HG02678 (cell line): ENCODE results near the gene TBC1D2.
A peak's percentile ranks its signal among the peaks of the same experiment; 100 is the strongest.
"Not testable (repeated sequence)": the region's sequence is repeated elsewhere in the genome, so short reads cannot be mapped to it uniquely, and the experiment has no call there.

Experiments
- ATAC-seq: cut with Tn5 transposase; IDR thresholded peaks from one replicate; pipeline ENCODE4 v1.9.1; 2021; ENCODE audit warnings: mild to moderate bottlenecking, moderate library complexity; ENCODE audit not compliant: unreplicated experiment

Gene TBC1D2, protein sequence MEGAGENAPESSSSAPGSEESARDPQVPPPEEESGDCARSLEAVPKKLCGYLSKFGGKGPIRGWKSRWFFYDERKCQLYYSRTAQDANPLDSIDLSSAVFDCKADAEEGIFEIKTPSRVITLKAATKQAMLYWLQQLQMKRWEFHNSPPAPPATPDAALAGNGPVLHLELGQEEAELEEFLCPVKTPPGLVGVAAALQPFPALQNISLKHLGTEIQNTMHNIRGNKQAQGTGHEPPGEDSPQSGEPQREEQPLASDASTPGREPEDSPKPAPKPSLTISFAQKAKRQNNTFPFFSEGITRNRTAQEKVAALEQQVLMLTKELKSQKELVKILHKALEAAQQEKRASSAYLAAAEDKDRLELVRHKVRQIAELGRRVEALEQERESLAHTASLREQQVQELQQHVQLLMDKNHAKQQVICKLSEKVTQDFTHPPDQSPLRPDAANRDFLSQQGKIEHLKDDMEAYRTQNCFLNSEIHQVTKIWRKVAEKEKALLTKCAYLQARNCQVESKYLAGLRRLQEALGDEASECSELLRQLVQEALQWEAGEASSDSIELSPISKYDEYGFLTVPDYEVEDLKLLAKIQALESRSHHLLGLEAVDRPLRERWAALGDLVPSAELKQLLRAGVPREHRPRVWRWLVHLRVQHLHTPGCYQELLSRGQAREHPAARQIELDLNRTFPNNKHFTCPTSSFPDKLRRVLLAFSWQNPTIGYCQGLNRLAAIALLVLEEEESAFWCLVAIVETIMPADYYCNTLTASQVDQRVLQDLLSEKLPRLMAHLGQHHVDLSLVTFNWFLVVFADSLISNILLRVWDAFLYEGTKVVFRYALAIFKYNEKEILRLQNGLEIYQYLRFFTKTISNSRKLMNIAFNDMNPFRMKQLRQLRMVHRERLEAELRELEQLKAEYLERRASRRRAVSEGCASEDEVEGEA

DNA sequence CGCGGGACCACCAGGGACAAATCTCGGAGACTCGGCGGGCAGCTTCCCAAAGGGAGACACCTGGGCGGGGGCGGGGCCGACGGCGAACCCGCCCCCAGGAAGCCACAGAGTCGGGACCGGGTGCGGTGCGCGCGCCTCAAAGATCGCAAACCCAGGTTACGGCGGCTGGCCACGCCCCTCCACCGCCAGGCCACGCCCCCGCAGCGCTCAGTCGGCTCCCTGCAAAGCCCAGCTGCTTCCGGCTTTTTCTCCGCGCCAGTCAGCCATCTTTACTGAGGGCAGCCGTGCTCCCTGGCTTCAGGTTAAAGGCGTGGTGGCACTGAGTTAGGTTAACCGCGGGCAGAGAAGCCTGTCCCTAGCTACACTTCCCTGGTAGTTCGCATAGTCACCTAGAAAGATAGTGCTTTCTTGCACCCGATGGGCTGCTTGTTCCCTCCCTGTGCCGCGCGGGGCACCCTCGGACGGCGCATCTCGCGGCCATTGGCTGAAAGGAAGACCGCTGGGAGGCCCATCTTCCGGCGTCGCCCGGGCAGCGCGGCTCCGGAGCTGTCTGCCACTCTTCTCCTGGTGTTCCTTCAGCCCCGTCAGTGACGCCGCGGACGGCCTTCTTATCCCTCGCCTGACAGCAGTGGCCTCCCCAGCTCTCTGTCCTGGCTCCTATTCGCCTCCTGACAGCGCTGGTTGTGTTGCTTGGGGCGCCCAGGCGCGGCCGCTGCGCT, at the start of gene TBC1D2:
TSS of gene TBC1D2 (minus strand) at position 72 of the 719 bp plus-strand sequence. CDS start 108 bp downstream, outside the sequence.
- ATAC-seq = peak; percentile 90

DNA sequence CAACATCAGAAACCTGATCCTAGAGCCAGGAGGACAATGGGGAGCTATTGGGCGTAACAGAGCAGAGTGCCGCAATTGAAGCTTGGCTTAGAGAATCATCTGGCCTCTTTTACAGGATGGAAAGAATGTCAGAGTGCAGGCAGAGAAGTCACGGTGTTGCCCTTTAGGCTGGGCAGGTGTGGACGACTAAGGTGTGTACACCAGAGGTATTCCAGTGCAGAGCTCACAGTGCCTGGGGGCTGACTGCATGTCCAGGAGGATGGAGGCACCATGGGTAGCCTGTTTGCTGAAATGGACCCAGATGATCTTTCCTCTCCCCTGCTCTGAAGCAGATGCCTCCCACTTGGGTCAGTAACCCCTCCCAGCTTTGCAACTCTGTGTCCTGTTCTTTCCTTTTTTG, 48.9 kb upstream of the TBC1D2 start:
- no peak for ATAC-seq

DNA sequence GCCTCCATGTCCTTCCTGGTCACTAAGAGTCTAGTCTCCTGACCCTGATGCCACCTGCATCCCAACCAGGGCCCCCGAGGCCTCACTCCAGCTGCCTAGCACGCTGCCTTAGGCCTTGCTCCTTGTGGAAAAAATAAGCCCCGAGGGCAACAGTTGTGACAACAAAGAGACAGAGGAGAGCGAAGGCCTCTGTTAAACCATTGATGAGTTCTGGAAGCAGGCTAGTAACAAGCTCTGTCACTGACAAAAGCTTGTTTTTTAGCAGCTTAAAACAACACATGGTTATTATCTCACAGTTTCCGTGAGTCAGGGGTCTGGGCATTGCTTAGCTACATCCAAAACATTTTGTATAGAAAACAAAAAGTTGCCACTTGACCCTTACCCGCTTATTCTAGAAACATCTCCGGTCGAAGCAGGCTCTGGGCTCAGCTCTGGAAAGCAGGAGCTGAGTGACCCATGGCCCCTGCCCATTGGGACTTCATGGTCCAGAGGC, 48.2 kb upstream of the TBC1D2 start:
- no peak for ATAC-seq

DNA sequence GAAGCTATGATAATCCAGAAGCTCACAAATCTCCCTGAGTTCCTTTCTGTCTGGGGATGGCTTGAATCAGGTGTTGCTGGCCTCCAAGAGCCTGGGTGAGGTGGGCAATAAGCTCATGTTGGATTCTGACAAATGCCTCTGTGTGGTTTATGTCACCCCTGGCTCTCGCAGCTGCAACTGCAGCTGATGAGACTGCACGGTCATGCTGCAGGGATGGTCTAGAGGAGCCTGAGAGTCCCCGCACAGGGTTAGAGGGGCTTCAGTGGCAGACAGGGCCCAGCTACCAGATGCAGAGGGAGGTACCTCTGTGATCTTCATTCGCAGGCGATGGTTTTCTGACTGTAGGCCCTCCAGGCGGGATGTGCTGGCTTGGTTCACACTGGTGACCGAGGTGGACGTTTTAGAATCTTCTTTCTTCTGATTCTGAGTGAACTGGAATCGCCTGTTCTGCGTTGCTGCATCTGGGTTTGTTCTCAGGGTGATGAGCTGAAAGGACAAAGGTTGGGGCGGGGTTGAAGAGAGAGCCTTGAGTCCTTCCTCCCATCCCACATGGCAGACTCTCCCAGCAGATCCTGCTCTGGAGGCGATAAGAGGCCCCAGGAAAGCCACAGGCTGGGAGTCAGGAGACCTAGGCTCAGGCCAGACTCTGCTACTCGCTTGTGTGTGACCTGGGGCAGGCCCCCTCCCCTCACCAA, 47.6 kb upstream of the TBC1D2 start:
- ATAC-seq = no peak

DNA sequence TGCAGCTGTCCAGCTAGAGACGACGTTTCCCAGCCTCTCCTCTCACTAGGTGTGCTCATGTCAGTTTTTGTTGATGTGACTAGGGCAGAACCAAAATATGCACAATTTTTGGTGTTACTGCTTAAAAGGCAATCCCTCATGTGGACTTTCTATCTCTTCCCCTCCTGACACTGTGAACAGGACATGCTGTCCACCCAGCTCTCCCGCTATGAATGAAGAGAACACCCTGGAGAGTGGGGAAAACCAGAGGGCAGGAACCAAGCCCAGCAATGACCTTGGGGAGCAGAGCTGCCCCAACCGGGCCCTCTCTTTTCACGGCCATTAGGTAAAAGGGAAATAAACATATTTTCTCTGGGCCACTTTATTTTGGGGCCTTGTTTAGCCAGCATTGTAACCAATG, 46.7 kb upstream of the TBC1D2 start:
- ATAC-seq = no peak

DNA sequence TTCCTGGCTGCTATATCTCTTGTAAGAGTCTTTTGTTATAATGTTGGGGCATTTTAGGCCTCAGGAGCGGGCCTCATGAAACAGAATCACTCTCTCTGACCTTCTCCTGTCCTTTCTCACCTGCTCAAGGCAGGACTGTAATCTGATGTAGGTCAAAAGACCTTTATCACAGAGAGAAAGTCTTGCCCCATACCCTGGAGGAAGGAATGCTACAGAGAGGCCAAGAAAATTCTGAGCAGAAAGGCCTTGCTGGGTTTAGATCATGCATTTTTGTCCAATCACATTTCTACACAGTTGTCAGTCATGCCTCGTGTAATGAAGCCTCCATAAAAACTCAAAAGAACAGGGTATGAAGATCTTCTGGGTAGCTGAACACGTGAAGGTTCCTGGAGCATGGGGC, 45.2 kb upstream of the TBC1D2 start:
- ATAC-seq = no peak

DNA sequence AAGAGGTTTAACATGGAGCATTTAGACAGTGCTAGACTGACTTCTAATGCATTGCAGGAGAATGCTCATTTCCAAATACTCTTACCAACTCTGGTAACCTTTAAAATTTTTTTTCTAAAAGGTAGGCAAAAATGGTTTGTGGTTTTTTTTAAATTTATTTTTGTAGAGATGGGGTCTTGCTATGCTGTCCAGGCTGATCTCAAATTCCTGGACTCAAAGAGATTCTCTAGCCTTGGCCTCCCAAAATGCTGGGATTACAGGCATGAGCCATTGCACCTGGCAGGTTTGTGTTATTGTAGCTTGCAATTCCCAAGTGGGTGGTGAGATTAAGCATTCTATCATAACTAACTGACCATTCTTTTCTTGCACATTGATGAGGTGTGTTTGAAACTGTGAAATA, 43.0 kb upstream of the TBC1D2 start:
- ATAC-seq = no peak

DNA sequence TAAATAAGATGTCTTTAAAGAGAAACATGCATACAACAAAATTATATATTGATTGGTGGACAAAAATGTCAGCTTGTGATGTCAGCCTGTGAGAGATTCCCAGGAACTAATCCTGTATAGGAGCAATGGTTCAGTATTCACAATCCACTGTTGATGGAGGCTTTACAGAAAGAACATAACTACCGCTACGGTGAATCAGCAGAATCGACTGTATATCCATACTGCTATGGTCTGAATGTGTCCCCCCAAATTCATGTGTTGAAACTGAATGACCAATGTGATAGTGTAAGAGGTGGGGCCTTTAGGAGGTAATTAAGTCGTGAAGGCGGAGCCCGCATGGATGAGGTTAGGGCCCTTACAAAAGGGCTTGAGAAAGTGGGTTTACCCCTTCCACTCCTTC, 40.4 kb upstream of the TBC1D2 start:
- ATAC-seq = no peak

DNA sequence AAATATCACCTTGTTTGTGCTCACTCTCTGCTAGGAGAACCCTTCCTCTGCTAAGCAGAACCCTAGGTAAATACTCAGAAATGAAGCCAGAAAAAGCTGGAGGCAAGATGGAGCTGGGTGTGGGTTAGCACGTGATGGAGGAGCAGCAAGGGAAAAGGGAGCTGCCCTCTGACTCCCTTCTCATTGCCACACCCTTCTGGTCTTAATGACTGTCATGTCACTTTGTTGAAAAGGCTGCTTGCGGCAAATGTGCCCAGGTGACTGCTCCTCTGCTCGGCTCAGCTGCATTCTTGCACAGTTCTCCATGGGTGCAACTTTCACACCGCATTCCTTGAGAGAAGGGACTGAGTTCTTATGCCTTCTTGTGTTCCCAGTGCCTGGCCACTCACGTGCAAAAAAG, 36.4 kb upstream of the TBC1D2 start:
- ATAC-seq = no peak

DNA sequence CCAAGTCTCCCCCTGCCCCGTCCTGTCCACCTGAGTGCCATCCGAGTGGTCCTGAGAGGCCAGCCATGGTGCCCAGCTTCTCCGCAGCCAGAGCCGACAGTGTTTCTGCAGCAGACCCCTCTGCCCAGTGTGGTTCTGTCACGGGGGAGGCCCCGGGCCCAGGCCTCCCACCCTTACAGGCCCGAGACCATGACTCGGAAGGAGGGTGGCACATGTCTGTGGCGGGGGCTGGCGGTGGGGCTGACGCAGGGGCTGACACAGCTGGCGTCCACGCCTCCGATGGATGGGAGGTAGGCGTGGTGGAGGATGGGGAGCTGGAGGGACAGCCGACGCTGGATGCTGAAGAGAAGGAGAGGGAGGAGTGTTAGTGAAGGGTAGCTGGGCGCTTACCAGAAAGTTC, 35.0 kb upstream of the TBC1D2 start:
- ATAC-seq = no peak

DNA sequence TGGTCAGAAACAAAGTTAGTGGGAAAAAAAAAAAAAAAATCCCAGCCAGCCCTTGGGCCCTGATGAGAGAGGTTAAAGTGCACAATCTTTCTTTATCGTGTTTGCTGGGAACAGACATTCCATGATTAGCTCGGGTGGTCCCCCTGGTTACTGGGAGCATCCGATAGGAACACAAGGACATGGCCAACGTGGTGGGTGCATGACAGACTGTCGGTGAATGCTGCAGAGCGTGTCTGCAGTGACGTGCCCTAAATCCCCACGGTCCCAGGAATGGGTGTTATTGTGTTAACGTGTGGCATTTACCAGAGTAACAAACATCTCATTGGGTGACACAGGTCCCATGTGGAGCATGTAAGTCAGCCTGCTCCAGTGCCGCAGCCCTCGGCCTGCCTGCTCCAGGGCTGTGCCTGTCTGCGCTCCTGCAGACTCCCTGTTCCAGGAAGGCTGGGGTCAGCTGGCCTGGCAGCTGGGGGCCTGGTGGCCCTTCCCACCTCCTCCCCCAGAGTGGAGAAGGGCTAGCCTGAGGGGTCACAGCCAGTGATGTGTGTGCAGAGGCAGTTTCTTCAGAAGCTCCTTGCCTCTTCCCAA, 34.3 kb upstream of the TBC1D2 start:
- no peak for ATAC-seq

DNA sequence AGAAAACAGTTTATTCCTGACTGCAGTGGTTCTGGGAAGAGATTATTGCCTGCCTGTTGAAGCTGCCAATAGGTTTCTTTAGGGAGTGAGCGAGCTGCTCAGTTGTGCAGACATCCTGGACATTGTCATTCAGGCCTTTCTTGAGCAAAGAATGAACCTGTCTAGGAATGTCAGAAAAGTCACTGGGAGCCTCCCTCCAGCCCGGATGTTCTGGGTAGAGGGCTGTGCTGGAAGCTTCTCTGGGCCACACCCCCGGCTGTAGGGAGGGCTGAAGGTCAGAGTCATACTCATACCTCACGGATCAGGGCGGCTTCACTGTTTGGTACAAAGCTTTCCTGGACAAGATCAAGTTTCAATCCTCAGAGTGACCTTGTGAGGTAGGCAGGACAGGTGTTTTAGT, 33.4 kb upstream of the TBC1D2 start:
- ATAC-seq = no peak

DNA sequence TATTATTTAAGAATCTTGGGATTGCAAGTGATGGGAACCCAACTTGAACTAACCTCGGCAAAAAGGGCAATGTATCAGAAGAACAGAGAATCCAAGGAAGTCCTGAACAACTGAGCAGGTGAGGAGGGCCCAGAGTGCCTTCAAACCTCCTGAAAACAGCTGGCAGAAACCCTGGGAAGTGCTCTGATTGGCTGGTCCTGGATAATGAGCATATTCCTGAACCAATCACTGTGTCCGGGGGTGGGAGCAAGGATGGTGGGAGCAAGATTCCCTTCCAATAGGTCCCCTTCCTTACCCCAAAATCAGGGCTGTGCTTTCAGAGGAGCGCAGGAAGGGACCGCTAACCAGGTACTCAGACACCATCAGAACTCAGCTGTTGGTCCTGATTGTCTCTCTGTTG, 31.9 kb upstream of the TBC1D2 start:
- no peak for ATAC-seq

DNA sequence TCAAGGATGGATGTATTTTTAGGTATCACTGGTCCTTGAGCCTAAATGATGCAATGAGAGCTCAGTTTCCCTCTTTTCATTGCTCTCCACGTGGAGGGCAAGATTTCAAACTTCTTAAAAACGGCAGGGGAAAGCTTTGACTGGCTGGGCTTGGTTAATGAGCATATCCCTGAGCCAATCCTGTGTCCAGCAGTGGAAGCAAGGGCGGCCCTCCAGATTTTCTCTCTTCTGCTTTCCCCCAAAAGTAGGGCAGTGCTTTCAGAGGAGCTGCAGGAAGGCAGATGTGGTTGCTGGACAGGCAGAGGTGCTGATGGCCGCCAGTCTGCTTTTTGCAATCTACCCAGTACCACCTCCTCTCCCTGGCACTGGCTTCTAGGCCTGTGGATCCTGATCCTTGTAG, 30.0 kb upstream of the TBC1D2 start:
- no peak for ATAC-seq

DNA sequence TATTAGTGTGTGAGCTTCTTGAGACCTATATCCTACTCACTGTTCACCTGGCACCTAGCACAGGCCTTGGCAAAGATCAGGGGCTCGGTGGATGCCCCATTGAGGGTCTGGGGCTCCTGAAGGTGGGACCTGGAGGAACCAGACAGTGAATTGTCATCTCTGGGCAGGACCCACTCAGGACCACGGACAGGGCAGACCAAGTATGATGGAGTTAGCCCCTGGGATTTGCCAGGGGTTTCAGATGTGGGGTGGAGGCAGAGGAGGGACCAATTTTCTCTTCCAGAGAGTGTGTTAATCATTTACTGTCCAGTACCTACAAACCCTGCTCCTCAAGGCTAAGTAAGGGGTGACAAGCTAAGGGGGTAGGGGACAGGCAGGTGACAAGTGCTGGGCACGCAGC, 29.3 kb upstream of the TBC1D2 start:
- ATAC-seq = no peak

DNA sequence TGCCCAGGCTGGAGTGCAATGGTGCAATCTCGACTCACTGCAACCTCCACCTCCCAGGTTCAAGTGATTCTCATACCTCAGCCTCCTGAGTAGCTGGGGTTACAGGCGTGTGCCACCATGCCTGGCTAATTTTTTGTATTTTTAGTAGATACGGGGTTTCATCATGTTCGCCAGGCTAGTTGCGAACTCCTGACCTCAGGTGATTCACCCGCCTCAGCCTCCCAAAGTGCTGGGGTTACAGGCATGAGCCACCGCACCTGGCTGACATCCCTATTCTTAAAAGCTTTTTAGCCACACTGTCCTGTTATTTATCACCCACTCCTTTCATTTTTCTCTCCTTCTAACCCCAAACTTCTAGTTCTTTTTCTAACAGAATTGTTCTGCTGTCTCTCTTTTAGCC, 27.7 kb upstream of the TBC1D2 start:
- ATAC-seq = not testable (repeated sequence)

DNA sequence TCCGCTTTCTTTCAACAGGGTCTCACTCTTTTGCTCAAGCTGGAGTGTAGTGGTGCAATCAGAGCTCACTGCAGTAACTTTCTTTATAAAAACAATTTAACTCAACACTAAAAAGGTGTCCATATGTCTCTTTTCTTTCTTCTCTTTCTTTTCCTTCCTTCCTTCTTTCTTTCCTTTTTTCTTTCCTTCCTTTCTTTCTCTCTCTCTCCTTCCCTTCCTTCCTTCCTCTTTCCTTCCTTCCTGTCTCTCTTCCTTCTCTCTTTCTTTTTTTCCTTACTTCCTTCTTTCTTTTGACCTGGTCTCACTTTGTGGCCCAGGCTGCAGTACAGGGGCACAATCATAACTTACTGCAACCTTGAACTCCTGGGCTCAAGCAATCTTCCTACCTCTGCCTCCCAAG, 25.8 kb upstream of the TBC1D2 start:
- ATAC-seq = no peak

DNA sequence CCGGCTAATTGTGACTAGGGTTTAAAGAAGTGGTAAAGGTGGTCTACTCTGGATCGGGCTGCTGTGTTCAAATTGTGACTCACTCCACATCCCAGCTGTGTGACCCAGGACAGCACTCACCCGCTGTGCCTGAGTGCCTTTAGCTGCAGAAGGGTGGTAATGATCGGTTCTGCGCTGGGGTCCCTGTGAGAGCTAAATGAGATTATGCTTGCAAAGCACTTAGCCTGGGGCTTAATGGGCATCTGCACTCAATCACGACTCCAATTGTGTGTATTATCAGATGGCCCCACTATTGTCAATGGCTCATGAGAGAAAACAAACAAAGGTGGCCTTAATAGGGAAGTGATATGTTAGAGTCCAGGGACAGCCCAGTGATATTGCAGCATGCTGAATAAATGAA, 25.1 kb upstream of the TBC1D2 start:
- ATAC-seq = no peak

DNA sequence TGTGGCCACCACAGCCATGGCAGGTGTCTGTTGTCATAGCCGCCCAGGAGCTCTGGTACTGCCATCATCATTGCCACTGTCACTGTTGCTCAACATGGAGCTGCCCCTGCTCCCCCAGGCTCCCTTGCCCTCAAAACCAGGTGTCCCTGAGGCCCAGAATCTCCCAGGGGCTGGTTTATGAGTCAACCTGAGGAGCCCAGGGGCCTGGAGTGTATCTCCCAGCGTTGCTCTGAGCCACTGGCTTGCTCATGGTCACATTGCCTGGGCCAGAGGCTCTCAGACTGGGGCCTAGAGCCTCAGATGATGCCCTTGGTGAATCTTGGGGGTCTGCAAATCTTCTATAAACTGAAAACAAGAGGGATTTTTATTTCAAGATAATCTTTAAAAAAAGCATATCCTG, 24.7 kb upstream of the TBC1D2 start:
- no peak for ATAC-seq

DNA sequence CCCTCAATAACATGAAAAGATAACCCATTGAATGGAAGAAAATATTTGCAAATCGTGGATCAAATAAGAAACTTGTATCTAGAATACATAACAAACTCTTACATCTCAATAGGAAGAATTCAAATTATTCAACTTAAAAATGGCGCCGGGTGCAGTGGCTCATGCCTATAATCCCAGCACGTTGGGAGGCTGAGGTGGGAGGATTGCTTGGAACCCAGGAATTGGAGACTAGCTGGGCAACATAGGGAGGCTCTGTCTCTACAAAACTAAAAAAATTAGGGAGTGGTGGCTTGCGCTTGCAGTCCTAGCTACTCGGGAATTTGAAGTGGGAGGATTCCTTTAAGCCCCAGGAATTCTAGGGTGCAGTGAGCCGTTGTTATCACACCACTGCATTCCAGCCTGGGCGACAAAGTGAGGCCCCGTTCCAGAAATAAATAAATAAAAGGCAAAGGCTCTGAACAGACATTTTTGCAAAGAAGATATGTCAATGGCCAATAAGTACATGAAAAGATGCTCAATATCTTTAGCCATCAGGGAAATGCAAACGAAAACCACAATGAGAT, 21.5 kb upstream of the TBC1D2 start:
- no peak for ATAC-seq
